ENCODE results near the gene FBXO8. TPM values are rescaled to one million over a fixed set of nuclear protein-coding genes. Genes with fewer than 3 reads are reported as not detected.

Gene FBXO8
- total RNA-seq, 3 donors from 2014 or later: 25.1 to 41.2 (median 35.4) TPM

GRCh38 chr4:174275101-174275500, 8.4 kb downstream of the FBXO8 start:
- Histone ChIP-seq H3K9me3 (no peaks in the 10 kb centered on the region), H3K36me3 (ENCODE audit: low read depth) (no peaks in the 10 kb centered on the region), H3K4me1 (ENCODE audit: low read depth) (peaks cover 4% of the 10 kb centered on the region), H3K4me3 (no peak overlapping the region)
- TF ChIP-seq, protein P1, sequence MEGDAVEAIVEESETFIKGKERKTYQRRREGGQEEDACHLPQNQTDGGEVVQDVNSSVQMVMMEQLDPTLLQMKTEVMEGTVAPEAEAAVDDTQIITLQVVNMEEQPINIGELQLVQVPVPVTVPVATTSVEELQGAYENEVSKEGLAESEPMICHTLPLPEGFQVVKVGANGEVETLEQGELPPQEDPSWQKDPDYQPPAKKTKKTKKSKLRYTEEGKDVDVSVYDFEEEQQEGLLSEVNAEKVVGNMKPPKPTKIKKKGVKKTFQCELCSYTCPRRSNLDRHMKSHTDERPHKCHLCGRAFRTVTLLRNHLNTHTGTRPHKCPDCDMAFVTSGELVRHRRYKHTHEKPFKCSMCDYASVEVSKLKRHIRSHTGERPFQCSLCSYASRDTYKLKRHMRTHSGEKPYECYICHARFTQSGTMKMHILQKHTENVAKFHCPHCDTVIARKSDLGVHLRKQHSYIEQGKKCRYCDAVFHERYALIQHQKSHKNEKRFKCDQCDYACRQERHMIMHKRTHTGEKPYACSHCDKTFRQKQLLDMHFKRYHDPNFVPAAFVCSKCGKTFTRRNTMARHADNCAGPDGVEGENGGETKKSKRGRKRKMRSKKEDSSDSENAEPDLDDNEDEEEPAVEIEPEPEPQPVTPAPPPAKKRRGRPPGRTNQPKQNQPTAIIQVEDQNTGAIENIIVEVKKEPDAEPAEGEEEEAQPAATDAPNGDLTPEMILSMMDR (IDR thresholded peaks at IDR 0.05): no peak
- intact Hi-C loops (cut with DNase I, micrococcal nuclease): no loop called here
- no peak for ATAC-seq
- DNase-seq: no peak

- Histone ChIP-seq H3K4me1 (ENCODE audit: low read depth) (peaks cover 4% of the 10 kb centered on the region), H3K4me3 (no peak overlapping the region), H3K36me3 (ENCODE audit: low read depth) (no peaks in the 10 kb centered on the region), H3K9me3 (no peaks in the 10 kb centered on the region)
- intact Hi-C loops (cut with DNase I, micrococcal nuclease): no loop called here
- DNase-seq (no peak), ATAC-seq (no peak)
- TF ChIP-seq, protein P1 (IDR thresholded peaks at IDR 0.05): no peak
Measured at GRCh38 chr4:174274436-174274835, 9.0 kb downstream of the FBXO8 start.

- intact Hi-C loops (cut with DNase I, micrococcal nuclease): no loop called here
- Histone ChIP-seq H3K36me3 (ENCODE audit: low read depth) (no peaks in the 10 kb centered on the region), H3K4me3 (no peak overlapping the region), H3K4me1 (ENCODE audit: low read depth) (peaks cover 4% of the 10 kb centered on the region), H3K9me3 (no peaks in the 10 kb centered on the region)
- ATAC-seq (no peak), DNase-seq (no peak)
- TF ChIP-seq, protein P1 (IDR thresholded peaks at IDR 0.05): no peak
Measured at GRCh38 chr4:174273930-174274329, 9.5 kb downstream of the FBXO8 start.

GRCh38 chr4:174266416-174266815, 17.1 kb downstream of the FBXO8 start:
- no peak for ATAC-seq
- Histone ChIP-seq H3K36me3 (ENCODE audit: low read depth) (no peaks in the 10 kb centered on the region), H3K4me1 (ENCODE audit: low read depth) (peaks cover 3% of the 10 kb centered on the region), H3K4me3 (no peak overlapping the region), H3K9me3 (no peaks in the 10 kb centered on the region)
- TF ChIP-seq, protein P1 (IDR thresholded peaks at IDR 0.05): no peak
- intact Hi-C loops (cut with DNase I, micrococcal nuclease): no loop called here
- no peak for DNase-seq

DNA sequence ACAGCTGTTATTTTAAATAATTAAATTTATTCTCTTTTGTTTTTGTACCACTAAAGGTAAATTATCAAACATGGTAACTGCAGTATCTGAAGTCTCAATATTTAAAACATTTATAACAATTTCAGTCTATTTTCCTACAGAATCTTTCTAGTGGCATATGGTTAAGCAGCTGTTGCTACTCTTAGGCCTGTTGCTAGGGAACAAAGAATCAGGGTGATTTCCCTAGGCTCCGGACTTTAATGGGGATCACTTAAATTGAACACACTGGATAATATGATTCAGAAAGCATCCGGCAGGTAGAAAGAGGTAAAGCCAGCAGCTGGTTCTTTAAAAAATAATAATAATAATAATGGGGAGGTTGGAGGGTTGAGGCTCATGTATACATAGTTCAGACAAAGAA, 17.6 kb downstream of the FBXO8 start:
- H3K9me3 ChIP-seq: no peaks in the 10 kb centered on the region
- H3K36me3 ChIP-seq (ENCODE audit: low read depth): no peaks in the 10 kb centered on the region
- no peak overlapping the region for H3K4me3 ChIP-seq
- DNase-seq (no peak), ATAC-seq (no peak)
- intact Hi-C loops (cut with DNase I, micrococcal nuclease): no loop called here
- peaks cover 3% of the 10 kb centered on the region for H3K4me1 ChIP-seq (ENCODE audit: low read depth)
- TF ChIP-seq, protein P1 (IDR thresholded peaks at IDR 0.05): no peak

- H3K36me3 ChIP-seq (ENCODE audit: low read depth): no peaks in the 10 kb centered on the region
- intact Hi-C loops (cut with DNase I, micrococcal nuclease): no loop called here
- peaks cover 3% of the 10 kb centered on the region for H3K4me1 ChIP-seq (ENCODE audit: low read depth)
- no peaks in the 10 kb centered on the region for H3K9me3 ChIP-seq
- TF ChIP-seq, protein P1 (IDR thresholded peaks at IDR 0.05): no peak
- DNase-seq: no peak
- no peak overlapping the region for H3K4me3 ChIP-seq
- no peak for ATAC-seq
Measured at GRCh38 chr4:174263445-174263736, 20.1 kb downstream of the FBXO8 start.
